ENCODE measurements around the gene OR8D4.

DNA sequence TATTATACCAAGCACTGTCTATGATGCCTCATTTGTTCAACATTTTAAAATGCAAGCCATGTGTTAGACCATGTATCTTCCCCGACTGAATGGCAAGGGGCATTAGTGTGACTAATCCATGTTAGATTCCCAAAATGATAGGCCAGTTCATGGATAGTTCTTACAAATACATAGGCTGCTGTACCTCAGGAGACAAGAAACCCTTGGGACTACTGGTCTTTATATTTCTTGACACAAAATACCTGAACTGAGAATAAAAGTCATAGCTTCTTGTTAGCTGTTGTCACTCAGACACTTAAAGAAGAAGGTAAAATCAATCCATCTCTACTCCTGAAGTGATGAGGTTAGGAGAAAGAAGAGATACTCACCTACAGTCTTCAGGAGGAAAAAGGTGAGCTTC lies at the start of gene OR8D4:
- TF ChIP-seq, protein P1, sequence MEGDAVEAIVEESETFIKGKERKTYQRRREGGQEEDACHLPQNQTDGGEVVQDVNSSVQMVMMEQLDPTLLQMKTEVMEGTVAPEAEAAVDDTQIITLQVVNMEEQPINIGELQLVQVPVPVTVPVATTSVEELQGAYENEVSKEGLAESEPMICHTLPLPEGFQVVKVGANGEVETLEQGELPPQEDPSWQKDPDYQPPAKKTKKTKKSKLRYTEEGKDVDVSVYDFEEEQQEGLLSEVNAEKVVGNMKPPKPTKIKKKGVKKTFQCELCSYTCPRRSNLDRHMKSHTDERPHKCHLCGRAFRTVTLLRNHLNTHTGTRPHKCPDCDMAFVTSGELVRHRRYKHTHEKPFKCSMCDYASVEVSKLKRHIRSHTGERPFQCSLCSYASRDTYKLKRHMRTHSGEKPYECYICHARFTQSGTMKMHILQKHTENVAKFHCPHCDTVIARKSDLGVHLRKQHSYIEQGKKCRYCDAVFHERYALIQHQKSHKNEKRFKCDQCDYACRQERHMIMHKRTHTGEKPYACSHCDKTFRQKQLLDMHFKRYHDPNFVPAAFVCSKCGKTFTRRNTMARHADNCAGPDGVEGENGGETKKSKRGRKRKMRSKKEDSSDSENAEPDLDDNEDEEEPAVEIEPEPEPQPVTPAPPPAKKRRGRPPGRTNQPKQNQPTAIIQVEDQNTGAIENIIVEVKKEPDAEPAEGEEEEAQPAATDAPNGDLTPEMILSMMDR (IDR thresholded peaks at IDR 0.05; ENCODE audit: insufficient read depth, low read length, poor library complexity, severe bottlenecking), result no peak
- no peak for TF ChIP-seq EZH2phosphoT487 (conservative IDR thresholded peaks at IDR 0.05; ENCODE audit: low read length)

Measured in SU-DHL-6 (cell line).